HG03378 (cell line): ENCODE results near the gene FRY.

Source experiments
- ATAC-seq: cut with Tn5 transposase; IDR thresholded peaks from one replicate; pipeline ENCODE4 v1.9.1; 2021; ENCODE audit warnings: mild to moderate bottlenecking, moderate library complexity; ENCODE audit not compliant: unreplicated experiment

FRY gene

GRCh38 chr13:32126278-32126677, 94.7 kb downstream of the FRY start:
- no peak for ATAC-seq

DNA sequence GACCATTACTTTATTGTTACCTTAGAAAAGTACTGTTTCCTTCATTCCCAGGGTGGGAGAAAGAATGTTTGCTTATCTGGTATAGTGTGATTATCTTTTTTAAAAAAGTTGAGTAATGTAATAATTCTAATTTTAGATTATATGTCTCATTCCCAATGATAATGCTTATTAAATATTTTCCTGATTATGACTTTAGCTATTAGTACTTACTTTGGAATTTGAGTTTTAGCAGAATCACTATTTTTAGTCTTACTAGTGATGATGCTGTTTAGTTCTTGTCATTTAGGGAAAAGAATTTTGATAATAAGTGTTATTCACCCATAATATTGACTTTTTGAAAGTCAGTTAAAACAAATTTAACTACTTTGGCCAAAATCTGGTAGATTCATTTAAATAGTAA, 95.2 kb downstream of the FRY start:
- ATAC-seq: no peak

DNA sequence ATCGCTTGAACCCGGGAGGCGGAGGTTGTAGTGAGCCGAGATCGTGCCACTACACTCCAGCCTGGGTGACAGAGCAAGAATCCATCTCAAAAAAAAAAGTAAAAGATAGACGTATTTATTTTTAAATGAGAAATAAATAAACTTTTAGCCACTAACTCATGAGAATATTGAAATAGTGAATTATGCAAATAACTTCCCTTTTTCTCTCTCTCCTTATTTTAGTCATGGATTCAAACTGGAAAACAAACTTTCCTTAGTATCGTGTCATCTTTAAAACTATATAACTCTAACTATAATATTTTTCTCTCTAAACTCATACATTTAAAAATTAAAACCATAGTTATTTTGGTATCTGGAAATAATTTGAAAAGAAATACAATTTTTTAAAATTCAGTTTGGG, 96.1 kb downstream of the FRY start:
- no peak for ATAC-seq

DNA sequence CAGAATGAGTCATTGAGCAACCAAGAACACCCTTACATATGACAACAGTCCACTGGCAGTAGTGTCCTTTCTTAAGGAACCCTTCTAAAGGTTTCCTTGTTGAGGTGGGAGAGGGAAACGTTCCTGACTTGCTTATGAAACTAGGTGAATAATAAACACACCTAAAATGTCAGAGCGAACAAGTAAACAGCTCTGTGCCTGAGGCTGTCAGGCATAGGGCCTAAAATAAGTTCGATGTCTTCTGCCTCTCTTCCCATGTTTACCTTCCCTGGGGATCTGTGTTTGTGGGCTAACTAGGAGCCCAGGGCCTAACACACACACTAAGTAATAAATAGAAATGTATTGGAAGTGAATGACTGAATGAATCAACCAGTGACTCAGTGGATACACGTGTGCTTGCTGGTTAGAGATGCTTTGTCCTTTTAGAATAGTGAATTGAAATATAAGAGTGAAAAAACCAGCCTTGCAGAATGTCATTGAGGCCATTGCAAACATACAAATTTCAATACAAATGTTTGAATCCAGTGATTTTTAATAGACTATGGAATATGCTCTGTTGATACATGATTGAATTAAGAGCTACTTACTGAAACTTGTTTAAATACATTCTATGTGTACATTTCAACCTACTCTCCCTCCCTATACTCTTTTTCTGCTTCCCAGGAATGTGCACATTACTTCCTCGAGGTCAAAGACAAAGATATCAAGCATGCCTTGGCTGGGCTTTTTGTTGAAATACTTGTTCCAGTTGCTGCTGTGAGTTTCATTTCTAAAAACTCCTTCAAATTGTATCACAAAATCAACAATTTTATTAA, 102.9 kb downstream of the FRY start:
- no peak for ATAC-seq

DNA sequence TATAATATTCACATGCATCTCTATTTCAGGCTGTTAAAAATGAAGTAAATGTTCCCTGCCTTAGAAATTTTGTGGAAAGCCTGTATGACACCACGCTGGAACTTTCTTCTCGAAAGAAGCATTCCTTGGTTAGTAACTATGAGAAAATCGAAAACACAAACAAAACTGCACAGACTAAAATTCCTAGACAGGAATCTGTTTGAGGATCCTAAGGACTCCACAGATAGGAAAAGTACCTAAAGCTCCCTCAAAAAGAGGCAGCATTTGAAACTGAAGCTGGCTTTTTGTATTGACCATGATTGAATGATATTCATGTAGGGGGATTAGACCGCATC, 103.4 kb downstream of the FRY start:
- no peak for ATAC-seq

DNA sequence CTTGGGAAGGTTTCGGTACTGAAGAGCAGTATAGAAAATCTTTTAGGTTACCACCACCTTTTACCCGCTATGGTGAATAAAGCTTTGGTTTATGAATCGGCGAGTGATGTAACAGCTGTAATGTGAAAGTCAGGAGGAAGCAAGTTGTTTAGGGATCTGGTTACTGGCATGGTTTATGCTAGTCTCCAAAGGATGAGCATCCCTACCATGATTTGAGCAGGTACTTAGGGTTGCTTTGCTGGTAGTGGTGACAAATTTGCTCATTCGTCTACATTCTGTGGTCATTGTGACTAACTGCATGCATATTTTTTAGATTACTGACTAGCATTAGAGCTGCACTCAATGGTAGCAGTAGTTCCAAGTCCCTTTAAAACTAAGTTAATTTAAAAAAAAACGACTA, 104.1 kb downstream of the FRY start:
- ATAC-seq: no peak

GRCh38 chr13:32136061-32136460, 104.5 kb downstream of the FRY start:
- ATAC-seq: no peak

- ATAC-seq: no peak
These were observed 105.1 kb downstream of the FRY start for GRCh38 chr13:32136716-32137115.

DNA sequence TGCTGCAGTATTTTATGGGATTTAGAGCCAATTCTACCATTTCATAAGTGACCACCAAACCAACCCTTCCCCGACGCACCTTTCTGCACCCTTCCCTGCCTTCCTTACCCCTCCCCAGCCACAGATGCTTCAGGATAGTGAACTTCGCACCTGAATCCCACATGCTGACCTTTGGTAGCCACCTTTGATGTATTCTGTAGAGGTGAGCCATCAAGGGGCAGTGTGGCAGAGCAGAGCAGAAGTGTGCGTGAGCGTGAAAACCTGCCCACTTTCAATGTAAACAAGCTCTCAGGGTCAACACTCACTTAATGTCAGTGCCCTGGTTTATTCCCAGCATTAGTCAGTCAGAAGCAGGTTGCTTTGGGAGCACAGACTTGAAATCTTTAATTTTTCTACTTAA, 107.7 kb downstream of the FRY start:
- ATAC-seq: no peak

- no peak for ATAC-seq
These were observed 108.5 kb downstream of the FRY start for GRCh38 chr13:32140109-32140508.

DNA sequence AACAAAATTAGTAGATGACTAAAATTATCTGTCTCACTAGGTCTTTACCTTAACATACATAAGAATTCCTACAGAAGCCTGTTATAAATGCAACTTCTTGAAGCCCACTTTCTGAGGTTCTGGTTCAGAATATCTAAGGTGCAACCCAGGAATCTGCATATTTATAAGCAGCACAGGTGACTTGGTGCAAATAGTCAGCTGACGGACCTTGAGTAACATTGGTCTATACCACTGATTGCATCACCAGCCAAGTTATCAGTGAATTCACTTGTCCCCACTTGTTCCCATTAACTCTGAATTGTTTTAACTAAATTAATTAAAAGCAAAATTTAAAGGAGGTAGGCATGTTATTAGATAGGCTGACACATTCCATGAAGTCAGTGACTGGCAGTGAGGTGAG, 109.9 kb downstream of the FRY start:
- ATAC-seq: no peak

DNA sequence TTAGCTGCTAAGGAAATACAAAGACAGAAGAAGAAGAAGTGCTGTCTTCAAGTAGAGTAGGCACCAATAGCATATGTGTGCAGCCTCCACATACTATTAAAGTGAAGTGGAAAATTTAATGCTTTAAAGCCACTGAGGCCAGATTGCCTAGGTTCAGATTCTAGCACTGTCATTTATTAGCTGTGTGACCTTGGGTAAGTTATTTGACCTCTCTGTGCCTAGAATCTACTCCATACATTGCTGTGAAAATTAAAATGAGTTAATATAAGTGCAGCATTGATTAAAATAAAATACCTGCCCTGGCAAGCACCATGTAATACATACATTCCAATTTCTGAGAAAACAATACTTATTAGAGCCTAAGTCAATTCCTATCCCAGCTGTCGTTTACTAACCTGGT, 110.5 kb downstream of the FRY start:
- ATAC-seq: no peak

GRCh38 chr13:32142956-32143375, 111.4 kb downstream of the FRY start:
- ATAC-seq: no peak

- no peak for ATAC-seq
These were observed 115.6 kb downstream of the FRY start for GRCh38 chr13:32147193-32147592.

DNA sequence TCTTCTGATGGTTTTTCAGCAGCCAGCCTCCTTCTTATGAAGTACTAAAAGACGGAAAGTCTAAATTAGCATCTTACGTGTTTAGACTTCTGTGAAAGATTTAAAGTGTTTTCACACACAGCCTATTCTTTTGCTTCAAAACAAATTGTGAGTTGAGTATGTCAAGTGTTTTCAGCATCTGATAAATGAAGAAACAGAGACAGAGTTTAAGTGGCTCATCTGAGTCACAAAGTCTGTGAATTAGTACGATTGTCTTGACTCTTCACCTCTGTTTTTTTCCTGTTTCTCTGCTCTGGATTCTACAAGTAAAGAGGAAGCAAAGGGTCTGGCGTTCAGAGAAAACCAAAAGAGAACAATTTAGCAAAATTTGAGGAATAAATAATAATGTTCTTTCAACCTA, 116.4 kb downstream of the FRY start:
- no peak for ATAC-seq

GRCh38 chr13:32150239-32150638, 118.7 kb downstream of the FRY start:
- ATAC-seq: no peak

DNA sequence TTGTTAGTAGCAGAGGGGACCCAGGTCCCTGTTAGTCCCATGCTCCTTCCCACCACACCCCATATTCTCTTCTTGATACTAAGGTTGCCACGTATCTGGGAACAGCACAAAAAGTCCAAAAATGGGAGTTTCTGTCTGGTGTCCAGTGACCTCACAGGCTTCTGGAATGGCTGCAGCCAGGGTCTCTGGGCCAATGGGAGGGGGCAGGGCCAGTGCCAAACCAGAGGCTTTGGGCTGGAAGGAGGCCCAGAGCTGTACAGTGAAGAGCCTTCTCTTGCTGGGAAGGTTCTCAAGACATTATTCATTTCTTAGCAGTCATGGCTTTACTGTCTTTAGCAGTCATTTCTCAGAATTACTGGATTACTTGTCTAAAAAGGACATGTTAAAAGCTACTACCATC, 119.2 kb downstream of the FRY start:
- no peak for ATAC-seq

GRCh38 chr13:32151240-32151639, 119.7 kb downstream of the FRY start:
- ATAC-seq: no peak

GRCh38 chr13:32153056-32153455, 121.5 kb downstream of the FRY start:
- ATAC-seq: no peak

DNA sequence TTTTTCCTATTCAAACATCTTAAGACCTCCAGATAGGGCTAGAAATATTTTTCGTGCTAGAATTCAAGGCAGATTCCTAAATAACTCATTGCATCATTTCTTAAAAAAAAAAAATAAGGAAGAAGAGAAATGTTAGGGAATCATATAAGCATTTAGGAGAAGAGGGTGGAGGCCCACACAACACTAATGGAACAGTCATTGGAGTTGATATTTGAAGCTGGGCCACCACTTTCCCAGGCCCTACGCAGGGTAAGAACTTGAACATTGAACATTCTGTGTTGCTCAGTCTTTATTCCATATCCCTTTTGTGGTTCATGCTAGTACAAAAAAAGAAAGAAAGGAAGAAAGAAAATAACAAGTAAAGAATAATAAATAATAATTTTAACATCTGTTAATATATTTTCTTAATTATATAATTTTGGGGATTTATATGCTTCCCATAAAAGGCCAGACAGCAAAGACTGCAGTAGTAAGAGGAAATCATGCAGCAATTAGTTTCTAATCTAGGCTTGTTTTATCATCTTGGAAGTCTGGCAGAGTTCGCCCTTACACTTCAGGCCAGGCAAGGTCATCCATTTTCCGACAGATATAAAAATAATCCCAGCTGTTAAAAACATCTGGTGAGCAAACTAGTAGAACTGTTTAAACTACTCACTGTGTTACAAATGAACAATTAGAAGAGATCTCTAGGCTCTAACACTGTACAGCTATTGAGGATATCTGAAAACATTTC, 127.7 kb downstream of the FRY start:
- no peak for ATAC-seq

DNA sequence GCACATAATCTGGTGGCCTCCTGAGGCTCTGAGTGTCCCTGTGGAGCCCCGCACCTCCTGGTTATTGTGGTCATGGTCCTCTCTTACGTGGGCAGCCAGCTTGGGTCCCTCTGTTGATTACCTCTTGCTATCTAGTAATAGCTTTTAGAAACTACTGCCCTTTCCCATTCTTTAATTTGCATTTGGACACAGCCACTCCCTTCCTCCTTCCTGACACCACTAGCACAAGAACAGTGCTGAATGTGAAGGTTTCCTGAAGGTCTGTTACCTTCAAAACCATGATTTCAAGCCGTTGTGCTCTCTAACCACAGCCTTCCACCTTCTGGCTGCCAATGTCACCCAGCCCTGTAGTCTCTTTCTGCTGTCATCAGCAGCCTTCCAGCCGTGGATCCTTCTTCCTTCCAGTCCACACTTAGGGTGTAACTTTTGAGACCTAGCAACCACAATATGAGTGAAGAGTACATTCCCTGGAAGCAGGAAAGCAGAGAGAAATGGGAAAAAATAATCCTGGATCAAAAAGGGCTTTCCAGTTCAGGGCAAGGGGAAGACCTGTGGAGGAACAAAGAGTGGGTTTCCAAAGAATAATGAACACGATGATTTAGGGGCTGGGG, 130.9 kb downstream of the FRY start:
- no peak for ATAC-seq

- no peak for ATAC-seq
These were observed 133.2 kb downstream of the FRY start for GRCh38 chr13:32164622-32165268.
